Esophagus squamous epithelium (tissue), 5 donors: ENCODE measurements around the gene BIN1. TPM values are rescaled to one million over a fixed set of nuclear protein-coding genes. Genes with fewer than 3 reads are reported as not detected.

Source experiments
- DNase-seq: peaks from one replicate; lab custom pipeline; 2025; lab: John Stamatoyannopoulos, UW
- H3K27ac ChIP-seq, 4 donors: fragments of 200-600 bp; sonication (generic); one replicate each; pipeline ENCODE4 v1.5.1; 2016 to 2019; ENCODE audit warnings: mild to moderate bottlenecking in 1 of 4
- H3K27me3 ChIP-seq, 4 donors: fragments of 200-600 bp; sonication (generic); 1 replicate in 3 of 4; 2 replicates in 1 of 4; pipeline versions ENCODE4 v1.5.1 to v1.6.0; 2017 to 2021; ENCODE audit warnings: antibody characterized with exemption in 1 of 4
- H3K36me3 ChIP-seq, 3 donors: fragments of 200-600 bp; sonication (generic); one replicate each; pipeline ENCODE4 v1.5.1; 2016 to 2019
- H3K4me1 ChIP-seq, 3 donors: fragments of 200-600 bp; sonication (generic); one replicate each; pipeline ENCODE4 v1.5.1; 2017 to 2019
- H3K4me3 ChIP-seq, 4 donors: fragments of 200-600 bp; sonication (generic); 1 replicate in 3 of 4; 2 replicates in 1 of 4; pipeline ENCODE4 v1.5.1; 2016 to 2019; ENCODE audit warnings: mild to moderate bottlenecking in 2 of 4, moderate library complexity in 1 of 4
- H3K9me3 ChIP-seq, 3 donors: fragments of 200-600 bp; sonication (generic); one replicate each; pipeline ENCODE4 v1.5.1; 2016 to 2019
- POLR2A ChIP-seq, 4 donors: fragments of 450-650 bp; IDR thresholded peaks; one replicate each; pipeline ENCODE4 v1.6.1; 2017; ENCODE audit warnings: antibody characterized with exemption in 4 of 4, mild to moderate bottlenecking in 4 of 4, moderate library complexity in 3 of 4
- WGBS, 2 donors: methylation state at CpG; one replicate each; pipeline ENCODE4 v1.1.5; 2018; 5-methylcytosine and 5-hydroxymethylcytosine counted together
- intact Hi-C: fragments of 100-400 bp; cut with DNase I; formaldehyde crosslinking; loops from one replicate; pipeline ENCODE4 v1.15.0; 2022
- total RNA-seq, 4 donors: library from RNA; depleted of rRNA; stranded (reverse); fragments of >200 nt; gene quantifications; one replicate each; pipeline ENCODE4 v1.1.0, GENCODE V29; 2016
- TF ChIP-seq, protein P1 (sequence below), 6 experiments: fragments of 450-650 bp in 4 of 6; fragments of 200-600 bp in 2 of 6; sonication (generic) in 2 of 6; IDR thresholded peaks; one replicate each; pipeline ENCODE4 v1.5.1; 2016 to 2019; ENCODE audit warnings: antibody characterized with exemption in 6 of 6, mild to moderate bottlenecking in 4 of 6, moderate library complexity in 4 of 6
- donor health status: DM: yes; HTN: yes; CAD: no.

The BIN1 gene
- total RNA-seq, 4 donors from 2014 or later: 10.8 to 23.3 (median 15.5) TPM

DNA sequence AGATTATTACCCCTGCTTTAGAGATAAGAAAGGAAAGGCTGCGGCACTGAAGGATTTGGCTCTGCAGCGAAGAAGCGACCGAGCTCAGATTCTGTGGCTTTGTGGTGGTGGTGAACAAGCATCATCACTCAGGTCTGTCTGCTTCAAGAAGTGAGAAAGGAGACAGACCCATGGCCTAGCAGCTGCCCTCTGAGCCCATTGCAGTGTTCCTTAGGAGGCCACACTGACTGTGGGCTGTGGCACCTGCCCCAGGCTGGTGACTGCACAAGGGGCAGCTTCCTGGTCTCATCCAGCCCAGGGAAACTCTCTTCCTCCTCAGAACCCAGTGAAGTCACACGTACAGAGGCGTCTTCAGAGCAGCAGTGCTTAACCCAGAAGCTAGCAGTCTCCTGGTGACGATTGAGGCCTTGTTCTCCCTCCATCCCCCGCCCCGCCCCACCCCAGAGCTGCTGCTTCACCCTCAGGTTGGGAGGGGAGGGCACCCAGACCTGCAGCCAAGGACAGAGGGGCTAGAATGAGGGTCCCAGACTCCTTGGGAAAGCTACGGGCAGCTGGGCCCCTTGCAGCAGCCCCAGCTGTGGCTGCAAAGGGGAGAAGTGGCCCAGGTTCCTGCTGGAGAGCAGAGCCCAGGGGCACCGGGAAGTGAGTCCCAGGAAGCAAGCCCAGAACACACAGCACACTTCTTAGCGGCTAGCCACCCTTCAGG, 22.2 kb downstream of the BIN1 start:
- TF ChIP-seq POLR2A (IDR thresholded peaks at IDR 0.05): no peak
- TF ChIP-seq, protein P1, sequence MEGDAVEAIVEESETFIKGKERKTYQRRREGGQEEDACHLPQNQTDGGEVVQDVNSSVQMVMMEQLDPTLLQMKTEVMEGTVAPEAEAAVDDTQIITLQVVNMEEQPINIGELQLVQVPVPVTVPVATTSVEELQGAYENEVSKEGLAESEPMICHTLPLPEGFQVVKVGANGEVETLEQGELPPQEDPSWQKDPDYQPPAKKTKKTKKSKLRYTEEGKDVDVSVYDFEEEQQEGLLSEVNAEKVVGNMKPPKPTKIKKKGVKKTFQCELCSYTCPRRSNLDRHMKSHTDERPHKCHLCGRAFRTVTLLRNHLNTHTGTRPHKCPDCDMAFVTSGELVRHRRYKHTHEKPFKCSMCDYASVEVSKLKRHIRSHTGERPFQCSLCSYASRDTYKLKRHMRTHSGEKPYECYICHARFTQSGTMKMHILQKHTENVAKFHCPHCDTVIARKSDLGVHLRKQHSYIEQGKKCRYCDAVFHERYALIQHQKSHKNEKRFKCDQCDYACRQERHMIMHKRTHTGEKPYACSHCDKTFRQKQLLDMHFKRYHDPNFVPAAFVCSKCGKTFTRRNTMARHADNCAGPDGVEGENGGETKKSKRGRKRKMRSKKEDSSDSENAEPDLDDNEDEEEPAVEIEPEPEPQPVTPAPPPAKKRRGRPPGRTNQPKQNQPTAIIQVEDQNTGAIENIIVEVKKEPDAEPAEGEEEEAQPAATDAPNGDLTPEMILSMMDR (IDR thresholded peaks at IDR 0.05): no peak
- DNase-seq: no peak
- peaks cover 37 to 87% (median 59%) of the 10 kb centered on the region in 3 donors for H3K4me1 ChIP-seq
- no peaks in the 10 kb centered on the region for H3K36me3 ChIP-seq
- peak overlapping the region; percentile 70 to 92 (median 76) for H3K27ac ChIP-seq
- intact Hi-C loops: no loop called here
- H3K27me3 ChIP-seq: no peaks in the 10 kb centered on the region
- 50 to 100% methylated on average over 2 to 8 of the region's 12 CpGs for WGBS, 2 donors
- no peak overlapping the region for H3K4me3 ChIP-seq
- H3K9me3 ChIP-seq: no peaks in the 10 kb centered on the region

DNA sequence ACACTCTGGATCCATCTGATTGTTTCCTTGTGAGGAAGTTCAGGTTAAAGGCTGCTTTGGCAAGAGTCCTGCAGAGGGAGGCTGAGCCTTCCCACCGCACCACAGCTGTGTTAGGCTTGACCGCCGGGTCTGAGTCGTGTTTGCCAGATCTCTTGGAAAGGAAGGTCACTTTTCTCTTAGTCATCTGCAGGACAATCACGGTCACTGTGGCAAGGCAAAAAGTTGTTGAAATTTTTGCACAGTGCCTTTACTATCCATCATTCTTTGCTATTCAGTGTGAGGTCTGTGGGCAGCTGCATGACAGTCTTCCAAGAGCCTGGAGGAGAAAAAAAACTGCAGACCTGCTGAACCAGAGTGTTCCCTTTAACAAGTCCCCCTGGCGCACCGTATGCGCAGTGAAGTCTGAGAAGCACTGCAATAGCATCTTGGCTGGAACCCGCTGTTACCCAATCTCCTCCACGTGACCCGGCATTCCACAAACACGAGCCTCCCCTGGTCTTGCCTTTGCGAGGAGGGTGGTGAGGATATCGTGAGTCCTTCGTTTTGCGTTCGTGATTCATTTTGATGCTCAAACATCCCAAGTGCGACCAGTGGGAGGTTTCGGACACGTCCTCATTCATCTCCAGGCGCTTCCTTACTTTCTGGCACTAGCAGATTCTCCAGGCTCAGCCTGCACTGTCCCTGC, 23.0 kb downstream of the BIN1 start:
- Histone ChIP-seq H3K4me3 (no peak overlapping the region), H3K4me1 (peaks cover 37 to 95% (median 59%) of the 10 kb centered on the region in 3 donors), H3K27me3 (no peaks in the 10 kb centered on the region), H3K9me3 (no peaks in the 10 kb centered on the region), H3K36me3 (no peaks in the 10 kb centered on the region), H3K27ac (peak overlapping the region; percentile 70 to 92 (median 76))
- intact Hi-C loops: no loop called here
- no peak for DNase-seq
- peak in 1 of 4 donors; percentile 35 for TF ChIP-seq POLR2A (IDR thresholded peaks at IDR 0.05)
- TF ChIP-seq, protein P1 (IDR thresholded peaks at IDR 0.05): no peak
- 59 to 71% methylated on average over 12 to 21 of the region's 21 CpGs for WGBS, 2 donors

DNA sequence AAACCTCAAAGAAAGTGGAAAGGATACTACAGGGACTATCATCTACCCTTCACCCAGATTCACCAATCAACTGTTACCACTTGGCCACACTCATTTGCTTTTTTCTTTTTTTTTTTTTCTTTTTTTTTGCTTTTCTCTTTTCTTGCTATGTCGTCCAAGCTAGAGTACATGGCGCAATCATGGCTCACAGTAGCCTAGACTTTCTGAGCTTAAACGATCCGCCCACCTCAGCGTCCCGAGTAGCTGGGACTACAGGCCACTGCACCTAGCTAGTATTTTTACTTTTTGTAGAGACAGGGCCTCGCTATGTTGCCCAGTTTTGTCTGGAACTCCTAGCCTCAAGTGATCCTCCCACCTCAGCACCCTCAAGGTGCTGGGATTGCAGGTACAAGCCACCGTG, 24.0 kb downstream of the BIN1 start:
- intact Hi-C loops: no loop called here
- H3K27ac ChIP-seq: peak overlapping the region; percentile 21 to 92 (median 73)
- peaks cover 38 to 100% (median 56%) of the 10 kb centered on the region in 3 donors for H3K4me1 ChIP-seq
- WGBS, 2 donors: 74 to 82% methylated on average over 8 of the region's 8 CpGs
- no peak for DNase-seq
- no peak for TF ChIP-seq POLR2A (IDR thresholded peaks at IDR 0.05)
- TF ChIP-seq, protein P1 (IDR thresholded peaks at IDR 0.05): no peak
- no peak overlapping the region for H3K4me3 ChIP-seq
- H3K27me3 ChIP-seq: no peaks in the 10 kb centered on the region
- H3K36me3 ChIP-seq: no peaks in the 10 kb centered on the region
- H3K9me3 ChIP-seq: no peaks in the 10 kb centered on the region

DNA sequence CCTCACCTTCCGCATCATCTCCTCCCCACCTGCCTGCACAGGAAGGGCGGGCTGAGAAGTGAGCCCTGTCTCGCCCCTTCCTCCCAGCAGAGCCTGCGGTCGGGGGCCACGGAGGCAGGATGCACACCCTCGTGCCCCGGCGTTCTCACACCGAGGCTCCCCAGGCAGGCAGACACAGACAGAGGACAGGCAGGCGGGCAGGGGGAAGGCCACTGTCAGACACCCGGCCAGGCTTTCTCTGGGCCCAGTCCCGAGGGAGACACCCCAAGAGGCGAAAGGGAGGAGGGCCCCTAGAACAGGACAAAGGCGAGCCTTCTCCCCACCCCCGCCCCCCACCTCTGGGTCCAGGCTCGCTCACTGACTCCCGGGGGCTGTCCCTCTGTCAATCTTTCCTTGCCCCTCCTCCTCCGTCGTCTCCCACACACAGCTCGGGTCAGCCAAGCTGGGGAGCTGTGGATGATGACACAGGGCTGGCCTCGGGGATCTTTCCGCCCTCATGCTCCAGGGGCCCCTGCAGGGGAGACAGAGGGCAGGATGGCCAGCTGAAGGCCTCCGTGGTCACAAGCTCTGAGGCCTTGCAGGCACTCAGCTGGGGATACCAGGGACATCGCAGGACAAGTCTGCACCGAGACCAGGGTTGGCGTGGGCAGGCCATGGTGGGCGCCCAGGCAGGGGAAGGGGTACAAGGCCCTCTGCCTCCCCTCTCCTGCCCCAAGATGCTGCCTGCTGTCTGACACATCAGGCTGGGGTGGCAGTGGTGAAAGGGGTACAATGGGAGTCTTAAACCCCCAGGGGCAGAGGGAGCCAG, 24.9 kb downstream of the BIN1 start:
- intact Hi-C loops: no loop called here
- H3K4me3 ChIP-seq: peak overlapping the region in 3 of 4 donors; percentile 21 to 50 (median 37)

More for the DNA sequence above, 24.9 kb downstream of the BIN1 start:
- Histone ChIP-seq H3K36me3 (no peaks in the 10 kb centered on the region), H3K27me3 (no peaks in the 10 kb centered on the region), H3K9me3 (no peaks in the 10 kb centered on the region), H3K27ac (peak overlapping the region; percentile 62 to 92 (median 73)), H3K4me1 (peaks cover 38 to 100% (median 51%) of the 10 kb centered on the region in 3 donors)
- TF ChIP-seq POLR2A (IDR thresholded peaks at IDR 0.05): peak in 1 of 4 donors; percentile 34
- TF ChIP-seq, protein P1 (IDR thresholded peaks at IDR 0.05): no peak
- peak; percentile 13 for DNase-seq
- WGBS, 2 donors: 61 to 93% methylated on average over 3 to 16 of the region's 28 CpGs
